T-helper 17 cell (primary cell): ENCODE measurements around the gene PLP2. TPM values are rescaled to one million over a fixed set of nuclear protein-coding genes. Genes with fewer than 3 reads are reported as not detected.
A peak's percentile ranks its signal among the peaks of the same experiment; 100 is the strongest.

Experiments
- ATAC-seq: fragments of 150-1000 bp; cut with Tn5 transposase; 2 replicates; pipeline ENCODE4 v1.10.0; 2021; ENCODE audit warnings: mild to moderate bottlenecking, moderate library complexity
- DNase-seq, 3 donors: peaks; one replicate each; pipeline versions ENCODE4 v3.0.0 to v3.0.0-alpha.2; 2020 to 2021
- H3K9me3 ChIP-seq: one replicate; pipeline ENCODE4 v1.7.0; 2013; ENCODE audit warnings: low read length, mild to moderate bottlenecking; ENCODE audit not compliant: control insufficient read depth, poor library complexity, severe bottlenecking
- H3K27ac Mint-ChIP-seq: one replicate; pipeline ENCODE4 v1.8.0; 2022; ENCODE audit warnings: mild to moderate bottlenecking, moderate library complexity, mixed read lengths
- H3K27me3 Mint-ChIP-seq: one replicate; pipeline ENCODE4 v1.8.0; 2022; ENCODE audit warnings: mixed read lengths
- H3K36me3 Mint-ChIP-seq: one replicate; pipeline ENCODE4 v1.8.0; 2022; ENCODE audit warnings: low read depth, mixed read lengths
- H3K4me1 Mint-ChIP-seq: one replicate; pipeline ENCODE4 v1.8.0; 2022; ENCODE audit warnings: mild to moderate bottlenecking, mixed read lengths
- H3K4me3 Mint-ChIP-seq: one replicate; pipeline ENCODE4 v1.8.0; 2022; ENCODE audit warnings: mild to moderate bottlenecking, moderate library complexity, mixed read lengths
- total RNA-seq, 4 donors: library from RNA in 2 of 4; stranded (reverse) in 2 of 4; gene quantifications; one replicate each; pipeline ENCODE4 v1.2.3 and lab custom pipeline; 2022 to 2026

The PLP2 gene
- total RNA-seq, 2 donors from 2014 or later: 180 to 203 TPM

GRCh38 chrX:49186125-49187027 is 14.7 kb downstream of the PLP2 start, which contains the start of gene PRICKLE3:
PRICKLE3 (minus strand) TSS chrX:49186373; CDS start chrX:49186297, 76 bp downstream.
- DNase-seq: peak; percentile 56 to 66 (median 60)
- H3K9me3 ChIP-seq: no peaks in the 10 kb centered on the region
- peak; percentile 29 for ATAC-seq
- Mint-ChIP-seq H3K36me3 (no peaks in the 10 kb centered on the region), H3K27ac (peak within 1 kb of the TSS; percentile 86), H3K27me3 (no peaks in the 10 kb centered on the region), H3K4me1 (peaks cover 31% of the 10 kb centered on the region), H3K4me3 (peak within 1 kb of the TSS; percentile 92)

- Mint-ChIP-seq H3K27ac (no peak overlapping the region), H3K4me3 (peak overlapping the region; percentile 92), H3K36me3 (no peaks in the 10 kb centered on the region), H3K4me1 (peaks cover 31% of the 10 kb centered on the region), H3K27me3 (no peaks in the 10 kb centered on the region)
- no peak for ATAC-seq
- no peaks in the 10 kb centered on the region for H3K9me3 ChIP-seq
- DNase-seq: no peak
These were observed 15.3 kb downstream of the PLP2 start for GRCh38 chrX:49187028-49187394.

- H3K4me3 Mint-ChIP-seq: peak overlapping the region; percentile 65
- H3K9me3 ChIP-seq: no peaks in the 10 kb centered on the region
- DNase-seq: no peak
- H3K27me3 Mint-ChIP-seq: no peaks in the 10 kb centered on the region
- H3K36me3 Mint-ChIP-seq: no peaks in the 10 kb centered on the region
- ATAC-seq: no peak
- peaks cover 26% of the 10 kb centered on the region for H3K4me1 Mint-ChIP-seq
- H3K27ac Mint-ChIP-seq: no peak overlapping the region
These were observed 15.8 kb downstream of the PLP2 start for GRCh38 chrX:49187526-49187925.

GRCh38 chrX:49188468-49189076 is 16.9 kb downstream of the PLP2 start:
- no peaks in the 10 kb centered on the region for H3K36me3 Mint-ChIP-seq
- no peaks in the 10 kb centered on the region for H3K9me3 ChIP-seq
- no peak overlapping the region for H3K27ac Mint-ChIP-seq
- DNase-seq: no peak
- no peak for ATAC-seq
- H3K4me3 Mint-ChIP-seq: no peak overlapping the region
- H3K27me3 Mint-ChIP-seq: no peaks in the 10 kb centered on the region
- H3K4me1 Mint-ChIP-seq: peaks cover 31% of the 10 kb centered on the region

- H3K9me3 ChIP-seq: no peaks in the 10 kb centered on the region
- DNase-seq (no peak), ATAC-seq (no peak)
- Mint-ChIP-seq H3K27ac (no peak overlapping the region), H3K27me3 (no peaks in the 10 kb centered on the region), H3K36me3 (no peaks in the 10 kb centered on the region), H3K4me1 (peaks cover 33% of the 10 kb centered on the region), H3K4me3 (no peak overlapping the region)
These were observed 17.9 kb downstream of the PLP2 start for GRCh38 chrX:49189606-49190005.

GRCh38 chrX:49190821-49191573 is 19.3 kb downstream of the PLP2 start:
- DNase-seq (peak; percentile 62 to 77 (median 68)), ATAC-seq (peak; percentile 89)
- no peaks in the 10 kb centered on the region for H3K9me3 ChIP-seq
- Mint-ChIP-seq H3K27me3 (no peaks in the 10 kb centered on the region), H3K27ac (peak overlapping the region; percentile 25), H3K36me3 (no peaks in the 10 kb centered on the region), H3K4me1 (peaks cover 27% of the 10 kb centered on the region), H3K4me3 (peak overlapping the region; percentile 93)

GRCh38 chrX:49191574-49192011 is 19.9 kb downstream of the PLP2 start:
- H3K36me3 Mint-ChIP-seq: no peaks in the 10 kb centered on the region

GRCh38 chrX:49192722-49193328 is 21.1 kb downstream of the PLP2 start:
- H3K27ac Mint-ChIP-seq: no peak overlapping the region

More at GRCh38 chrX:49191574-49192011, 19.9 kb downstream of the PLP2 start:
- DNase-seq (no peak), ATAC-seq (peak; percentile 1)
- Mint-ChIP-seq H3K27me3 (no peaks in the 10 kb centered on the region), H3K4me1 (peaks cover 24% of the 10 kb centered on the region), H3K27ac (peak overlapping the region; percentile 25), H3K4me3 (peak overlapping the region; percentile 93)
- H3K9me3 ChIP-seq: no peaks in the 10 kb centered on the region

GRCh38 chrX:49193542-49193964 is 21.9 kb downstream of the PLP2 start:
- peaks cover 2% of the 10 kb centered on the region for H3K36me3 Mint-ChIP-seq
- no peak overlapping the region for H3K4me3 Mint-ChIP-seq
- no peaks in the 10 kb centered on the region for H3K27me3 Mint-ChIP-seq
- DNase-seq: no peak
- H3K9me3 ChIP-seq: no peaks in the 10 kb centered on the region
- H3K27ac Mint-ChIP-seq: no peak overlapping the region
- H3K4me1 Mint-ChIP-seq: peaks cover 28% of the 10 kb centered on the region
- ATAC-seq: no peak

More at GRCh38 chrX:49192722-49193328, 21.1 kb downstream of the PLP2 start:
- no peaks in the 10 kb centered on the region for H3K9me3 ChIP-seq
- no peak for DNase-seq
- peaks cover 21% of the 10 kb centered on the region for H3K4me1 Mint-ChIP-seq
- H3K27me3 Mint-ChIP-seq: no peaks in the 10 kb centered on the region
- H3K4me3 Mint-ChIP-seq: no peak overlapping the region
- no peak for ATAC-seq
- no peaks in the 10 kb centered on the region for H3K36me3 Mint-ChIP-seq

- H3K9me3 ChIP-seq: no peaks in the 10 kb centered on the region
- DNase-seq: no peak
- Mint-ChIP-seq H3K4me3 (no peak overlapping the region), H3K4me1 (peaks cover 21% of the 10 kb centered on the region), H3K27me3 (no peaks in the 10 kb centered on the region), H3K27ac (no peak overlapping the region), H3K36me3 (peaks cover 2% of the 10 kb centered on the region)
- no peak for ATAC-seq
These were observed 25.9 kb downstream of the PLP2 start for GRCh38 chrX:49197543-49198087.

- no peaks in the 10 kb centered on the region for H3K9me3 ChIP-seq
- Mint-ChIP-seq H3K27ac (no peak overlapping the region), H3K27me3 (no peaks in the 10 kb centered on the region), H3K36me3 (peaks cover 2% of the 10 kb centered on the region), H3K4me1 (peaks cover 14% of the 10 kb centered on the region), H3K4me3 (peak overlapping the region; percentile 75)
- DNase-seq (no peak), ATAC-seq (no peak)
These were observed 27.0 kb downstream of the PLP2 start for GRCh38 chrX:49198540-49199314.

- no peak for ATAC-seq
- Mint-ChIP-seq H3K27me3 (no peaks in the 10 kb centered on the region), H3K4me1 (peaks cover 10% of the 10 kb centered on the region), H3K27ac (no peak overlapping the region), H3K36me3 (peaks cover 2% of the 10 kb centered on the region), H3K4me3 (peak overlapping the region; percentile 75)
- DNase-seq: no peak
- H3K9me3 ChIP-seq: no peaks in the 10 kb centered on the region
These were observed 27.6 kb downstream of the PLP2 start for GRCh38 chrX:49199315-49199595.
